GM21717 (cell line): ENCODE measurements around the gene CHCHD6.
A peak's percentile ranks its signal among the peaks of the same experiment; 100 is the strongest.

ENCODE experiments used
- ATAC-seq: cut with Tn5 transposase; IDR thresholded peaks from one replicate; pipeline ENCODE4 v1.9.1; 2021; ENCODE audit warnings: mild to moderate bottlenecking, moderate library complexity; ENCODE audit not compliant: unreplicated experiment

Gene CHCHD6

DNA sequence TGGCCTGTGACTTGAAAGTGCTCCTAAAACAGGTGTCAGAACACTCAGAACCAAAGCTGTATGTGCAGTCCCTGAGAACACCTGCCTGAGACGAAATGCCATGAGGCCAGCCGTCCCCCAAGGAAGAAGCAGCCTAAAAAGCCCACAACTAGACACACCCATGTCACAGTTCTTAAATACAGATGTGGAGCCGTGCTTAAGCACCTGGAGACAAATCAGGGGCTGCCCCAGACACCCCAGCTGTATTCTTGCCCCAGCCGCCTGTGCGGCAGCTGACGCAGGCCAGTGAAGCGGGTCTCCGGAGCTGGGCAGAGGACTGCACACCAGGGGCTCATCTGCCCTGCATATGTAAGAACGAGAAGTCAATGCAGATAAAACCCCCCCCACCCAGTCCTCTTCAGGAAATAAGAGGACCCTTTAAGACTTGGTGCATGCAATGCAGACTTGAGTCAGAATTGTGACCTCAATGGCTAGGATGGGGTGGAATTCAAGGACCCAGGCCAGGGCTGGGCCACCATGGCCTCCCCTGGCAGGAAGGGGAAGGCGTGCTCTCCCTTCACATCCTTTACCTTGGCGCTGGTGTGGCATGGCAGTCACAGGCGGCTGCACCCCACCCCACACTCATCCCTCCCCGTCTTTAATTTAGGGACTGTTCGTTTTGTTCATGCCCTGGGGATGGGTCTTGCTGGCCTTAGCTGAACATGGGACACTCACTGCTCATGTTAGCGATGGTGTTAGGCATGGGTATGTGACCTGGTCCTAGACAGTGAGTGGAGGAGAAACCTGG, 251.2 kb downstream of the CHCHD6 start:
- peak; percentile 66 for ATAC-seq

DNA sequence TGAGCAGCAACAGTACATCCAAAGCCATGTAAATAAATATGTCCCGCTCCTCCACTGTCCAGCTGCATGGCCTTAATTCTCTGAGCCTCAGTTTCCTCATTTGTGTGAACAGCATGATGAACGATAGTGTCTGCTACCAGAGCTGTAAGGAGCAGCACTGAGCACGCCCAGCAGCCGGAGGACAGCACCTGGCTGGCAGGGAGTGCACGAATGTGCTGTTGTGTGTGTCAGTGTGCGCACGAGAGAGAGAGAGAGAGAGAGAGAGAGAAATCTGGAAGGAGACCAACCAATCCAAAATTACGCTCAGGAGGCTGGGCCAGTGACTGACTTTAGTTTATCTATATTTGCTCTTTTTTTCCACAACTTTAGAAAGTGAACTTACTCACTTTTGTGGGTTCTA, 252.3 kb downstream of the CHCHD6 start:
- no peak for ATAC-seq

DNA sequence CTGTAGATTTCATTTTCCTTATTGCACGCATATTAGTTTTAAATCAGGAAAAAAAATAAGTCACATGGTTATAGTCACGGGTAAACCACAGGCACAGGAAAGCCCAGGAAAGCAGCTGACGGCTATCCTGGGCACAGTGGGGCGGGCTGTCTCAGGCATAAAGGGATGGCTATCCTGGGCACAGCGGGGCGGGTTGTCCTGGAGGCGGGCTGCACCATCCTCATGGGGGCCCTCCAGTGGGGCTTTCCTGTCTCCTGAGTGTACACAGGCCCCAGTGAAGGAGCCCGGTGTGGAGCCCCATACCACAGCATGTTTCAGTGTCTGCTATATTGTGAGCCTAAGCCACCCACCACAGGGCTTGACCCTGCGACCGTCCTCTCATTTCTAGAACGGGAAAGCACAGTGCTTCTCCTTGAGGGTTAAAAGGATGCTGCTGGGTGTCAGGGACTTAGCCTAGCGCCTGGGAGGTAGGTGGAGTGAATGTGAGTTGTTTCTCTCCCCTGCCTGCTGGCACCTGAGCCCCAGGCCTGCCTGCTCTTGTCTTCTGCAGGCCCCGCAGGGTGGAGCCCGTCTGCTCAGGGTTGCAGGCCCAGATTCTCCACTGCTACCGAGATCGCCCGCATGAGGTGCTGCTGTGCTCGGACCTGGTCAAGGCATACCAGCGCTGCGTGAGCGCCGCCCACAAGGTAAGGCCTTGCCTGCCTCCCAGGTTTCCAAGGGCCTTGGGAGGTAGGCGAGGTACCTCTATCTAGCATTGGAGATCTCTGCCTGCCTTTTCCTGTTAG, 253.0 kb downstream of the CHCHD6 start:
- ATAC-seq = no peak

DNA sequence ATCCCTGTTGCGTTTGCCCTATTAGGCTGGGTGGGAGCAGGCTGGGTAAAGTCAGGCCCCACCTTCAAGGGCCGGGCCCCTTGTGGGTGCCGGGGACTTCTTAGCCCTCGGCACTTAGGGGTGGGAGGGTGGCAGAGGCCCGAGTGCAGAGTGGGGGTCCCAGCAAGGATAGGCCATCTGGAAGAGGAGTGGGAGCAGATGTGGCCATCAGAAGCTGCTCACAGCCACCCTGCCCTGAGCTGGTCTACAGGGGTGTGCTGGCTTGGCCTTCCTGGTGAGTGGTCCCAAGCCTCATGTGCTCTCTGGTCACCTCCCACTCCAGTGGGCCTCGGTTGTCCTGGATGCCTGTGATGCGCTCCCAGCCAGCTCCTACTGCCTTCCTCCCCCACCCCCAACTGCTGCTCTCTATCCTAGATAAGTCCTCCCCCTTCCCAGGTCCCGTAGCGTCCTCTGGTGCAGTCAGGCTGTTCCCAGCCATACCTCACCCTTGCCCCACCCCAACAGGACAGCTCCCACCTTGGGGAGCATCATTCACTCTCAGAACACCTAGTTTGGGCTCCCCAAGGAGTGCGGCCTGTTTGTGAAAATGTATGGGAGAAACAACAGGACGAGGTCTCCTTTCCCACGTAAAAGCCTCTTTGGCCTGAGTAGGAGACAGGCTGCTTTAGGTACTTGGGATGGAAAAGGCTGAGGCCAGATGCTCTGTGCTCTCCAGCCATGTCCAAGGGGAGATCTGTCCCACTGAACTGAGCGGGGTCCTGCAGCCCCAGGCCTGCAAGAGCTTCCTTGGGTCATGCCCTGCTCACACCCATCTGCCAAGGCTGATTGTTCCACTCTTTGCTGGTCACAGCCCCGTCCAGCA, 254.0 kb downstream of the CHCHD6 start:
- no peak for ATAC-seq

DNA sequence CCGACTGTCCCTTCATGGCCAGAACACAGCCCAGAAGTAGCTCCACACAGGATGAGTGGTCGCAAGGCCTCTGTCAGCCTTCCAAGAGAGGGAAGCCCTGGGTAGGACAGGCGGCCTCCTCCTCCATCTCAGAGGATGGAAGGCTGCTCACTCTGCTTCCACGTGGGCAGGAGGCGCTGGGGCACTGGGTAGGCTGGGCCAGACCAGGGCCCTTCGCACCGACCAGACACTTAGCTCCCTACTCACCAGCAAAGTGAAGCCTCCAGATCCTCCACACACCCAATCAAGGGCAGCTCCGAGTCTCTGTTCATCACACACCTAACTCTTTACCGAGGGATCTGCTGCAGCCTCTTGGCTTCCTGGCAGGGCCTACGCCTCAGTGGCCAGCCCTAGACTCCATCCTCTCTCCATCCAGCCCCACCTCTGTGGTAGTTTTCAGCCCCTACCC, 254.6 kb downstream of the CHCHD6 start:
- ATAC-seq = no peak

DNA sequence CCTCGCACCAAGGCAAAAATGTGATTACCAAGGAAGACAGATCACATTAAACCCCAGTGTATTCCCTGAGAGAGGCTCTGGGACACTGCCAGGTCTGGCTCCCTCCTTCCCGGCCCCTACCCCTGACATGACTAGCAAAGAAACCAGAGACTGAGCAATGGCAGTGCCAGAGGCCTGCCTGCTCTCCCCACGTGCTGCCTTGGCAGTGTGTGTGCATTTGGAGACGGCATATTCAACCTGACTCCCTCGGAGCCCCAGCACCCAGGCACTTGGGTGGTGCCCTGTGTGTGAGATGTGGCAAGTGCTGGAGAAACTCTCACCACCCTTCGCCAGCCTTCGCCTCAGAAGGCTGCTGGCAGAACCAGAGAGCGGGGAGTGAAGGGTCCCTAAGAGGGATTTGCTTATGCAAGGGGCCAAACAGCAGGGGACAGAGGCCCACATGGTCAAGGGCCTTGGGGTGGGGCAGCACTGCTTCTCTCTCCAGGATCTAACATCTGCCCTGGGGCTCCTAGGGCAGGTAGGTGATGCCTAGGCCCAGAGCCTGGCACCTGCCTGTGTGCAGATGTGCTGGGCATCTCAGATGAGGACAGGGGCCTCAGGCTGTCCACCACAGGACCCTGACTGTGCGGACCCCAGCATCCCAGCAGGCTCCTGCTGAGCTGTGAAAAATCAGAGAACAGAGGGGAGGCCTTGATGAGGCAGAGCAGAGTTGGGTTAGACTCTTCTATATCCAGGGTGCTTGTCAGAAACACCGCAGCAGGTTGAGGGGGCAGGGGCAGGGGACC, 255.3 kb downstream of the CHCHD6 start:
- no peak for ATAC-seq

DNA sequence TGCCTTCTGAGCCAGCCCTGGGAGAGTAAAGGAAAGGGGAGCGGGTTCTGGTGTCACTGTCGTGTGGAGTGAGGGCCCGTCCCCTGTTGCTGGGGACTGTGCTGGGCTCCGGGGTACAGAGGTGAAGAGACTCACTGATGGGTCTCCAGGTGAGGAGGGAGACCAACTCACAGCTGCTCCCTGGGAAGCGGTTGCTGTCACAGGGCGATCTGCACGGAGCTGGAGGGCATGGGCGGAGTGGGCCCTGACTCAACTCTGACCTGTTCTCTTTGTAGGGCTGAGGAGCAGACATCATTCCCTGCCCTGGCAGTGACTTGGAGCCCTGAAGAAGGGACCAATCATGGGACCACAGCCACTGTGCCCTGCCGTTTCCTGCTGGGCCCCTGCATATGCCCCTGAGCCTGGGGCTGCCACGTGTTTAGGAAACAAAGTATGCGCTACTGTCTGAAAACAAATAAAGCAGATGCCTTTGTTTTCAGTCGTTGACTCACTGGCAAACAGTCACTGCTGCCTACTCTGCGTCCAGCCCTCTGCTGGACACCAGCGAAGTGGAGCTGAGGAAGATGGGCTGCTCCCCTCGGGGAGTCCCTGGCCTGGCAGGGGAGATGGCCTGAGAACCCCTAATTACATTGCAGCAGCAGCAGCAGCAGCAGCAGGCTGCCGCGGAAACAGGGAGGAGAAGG, 256.0 kb downstream of the CHCHD6 start:
- ATAC-seq = no peak

DNA sequence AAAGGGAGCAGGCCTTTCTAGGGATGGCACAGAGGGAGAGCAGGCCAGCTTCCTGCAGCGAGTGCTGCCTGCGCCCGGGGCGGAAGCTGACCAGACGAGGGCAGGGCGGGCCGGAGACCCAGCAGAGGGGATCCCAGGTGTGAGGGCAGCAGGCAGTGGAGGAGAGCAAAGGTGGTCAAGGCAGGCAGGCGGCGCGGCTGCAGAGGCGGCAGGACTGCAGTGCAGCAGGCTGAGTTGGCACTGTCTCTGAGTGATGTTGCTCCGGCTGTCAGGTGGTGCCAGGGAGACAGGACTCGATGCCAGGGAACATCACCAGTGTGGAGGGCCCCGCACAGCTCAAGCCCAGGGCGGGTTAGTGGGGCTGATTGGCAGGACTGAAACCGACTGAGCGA, 256.6 kb downstream of the CHCHD6 start:
- ATAC-seq = no peak

DNA sequence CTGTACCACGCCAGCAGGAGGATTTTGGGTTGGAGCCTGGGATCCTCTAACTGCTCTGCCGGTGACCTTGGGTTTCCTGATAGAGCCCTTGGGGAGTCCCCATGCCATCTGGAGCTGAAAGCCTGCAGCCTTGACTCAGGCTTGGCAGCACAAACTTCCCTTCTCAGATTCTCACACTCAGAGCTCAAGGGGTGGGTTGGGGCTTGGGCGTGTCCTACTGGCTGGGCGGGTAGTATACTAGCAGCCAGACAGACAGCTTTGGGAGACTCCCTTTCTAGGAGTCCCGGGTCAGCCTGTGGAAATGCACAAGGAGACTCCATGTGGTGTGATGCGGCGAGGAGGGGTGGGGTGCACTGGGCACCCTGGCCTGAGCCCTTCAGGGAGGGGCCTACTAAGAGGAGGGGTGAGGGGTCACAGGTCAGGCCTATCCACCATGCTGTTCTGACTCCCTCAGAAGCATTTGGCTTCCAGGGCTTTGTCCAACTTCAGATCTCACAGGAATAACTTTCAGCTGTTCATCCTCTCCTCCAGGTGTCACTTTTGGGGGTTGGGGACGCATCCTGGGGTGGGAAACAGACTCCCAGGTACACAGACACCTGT, 257.3 kb downstream of the CHCHD6 start:
- peak; percentile 64 for ATAC-seq

DNA sequence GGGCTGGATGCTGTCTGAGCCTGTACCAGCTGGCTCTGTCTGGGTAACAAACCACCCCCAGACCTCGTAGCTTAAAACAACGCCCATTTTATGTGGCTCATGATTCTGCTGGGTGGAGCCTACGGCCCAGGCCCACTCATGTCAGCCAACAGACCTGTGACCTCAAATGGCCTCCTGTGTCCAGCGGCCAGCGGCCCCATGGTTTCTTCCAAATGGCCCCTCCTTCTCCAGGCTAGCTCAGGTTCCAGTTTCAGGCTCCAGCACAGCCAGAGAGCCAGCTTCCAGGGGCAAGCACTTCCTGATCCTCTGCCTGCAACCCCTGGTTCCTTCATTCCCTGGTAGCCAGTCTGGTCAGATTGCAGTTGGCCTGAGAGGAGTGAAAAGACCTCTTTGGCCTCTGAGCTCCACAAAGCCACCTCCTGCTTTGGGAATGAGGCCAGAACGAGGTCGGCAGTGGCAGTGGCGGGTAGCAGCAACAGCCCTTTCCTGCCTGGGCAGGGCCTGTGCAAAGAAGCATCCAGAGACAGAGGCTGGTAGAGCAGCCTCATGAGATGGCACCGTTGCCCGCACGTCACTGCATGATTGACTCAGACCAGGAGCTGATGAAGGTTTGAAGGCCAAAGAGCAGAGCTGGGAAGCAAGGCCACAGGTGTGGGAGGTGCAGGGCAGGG, 257.9 kb downstream of the CHCHD6 start:
- ATAC-seq = no peak

DNA sequence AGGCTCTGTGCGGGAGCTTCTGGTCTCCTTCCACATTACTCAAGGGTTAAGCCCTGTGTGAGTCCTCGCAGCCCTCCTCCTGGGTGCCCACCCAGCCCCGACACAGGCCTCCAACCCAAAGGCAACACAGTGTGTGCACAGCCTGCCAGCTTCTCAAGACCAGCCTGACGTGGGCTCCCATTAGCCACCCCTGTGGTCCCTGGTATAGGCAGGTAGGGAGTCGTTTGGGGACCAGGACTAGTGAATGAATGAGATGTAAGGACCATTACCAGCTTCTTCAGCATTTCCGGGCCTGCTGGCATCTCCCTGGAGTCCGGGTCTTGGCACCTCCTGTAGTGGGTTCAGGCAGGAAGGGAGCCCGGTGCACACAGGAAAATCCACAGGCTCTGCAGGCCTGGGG, 258.7 kb downstream of the CHCHD6 start:
- no peak for ATAC-seq

DNA sequence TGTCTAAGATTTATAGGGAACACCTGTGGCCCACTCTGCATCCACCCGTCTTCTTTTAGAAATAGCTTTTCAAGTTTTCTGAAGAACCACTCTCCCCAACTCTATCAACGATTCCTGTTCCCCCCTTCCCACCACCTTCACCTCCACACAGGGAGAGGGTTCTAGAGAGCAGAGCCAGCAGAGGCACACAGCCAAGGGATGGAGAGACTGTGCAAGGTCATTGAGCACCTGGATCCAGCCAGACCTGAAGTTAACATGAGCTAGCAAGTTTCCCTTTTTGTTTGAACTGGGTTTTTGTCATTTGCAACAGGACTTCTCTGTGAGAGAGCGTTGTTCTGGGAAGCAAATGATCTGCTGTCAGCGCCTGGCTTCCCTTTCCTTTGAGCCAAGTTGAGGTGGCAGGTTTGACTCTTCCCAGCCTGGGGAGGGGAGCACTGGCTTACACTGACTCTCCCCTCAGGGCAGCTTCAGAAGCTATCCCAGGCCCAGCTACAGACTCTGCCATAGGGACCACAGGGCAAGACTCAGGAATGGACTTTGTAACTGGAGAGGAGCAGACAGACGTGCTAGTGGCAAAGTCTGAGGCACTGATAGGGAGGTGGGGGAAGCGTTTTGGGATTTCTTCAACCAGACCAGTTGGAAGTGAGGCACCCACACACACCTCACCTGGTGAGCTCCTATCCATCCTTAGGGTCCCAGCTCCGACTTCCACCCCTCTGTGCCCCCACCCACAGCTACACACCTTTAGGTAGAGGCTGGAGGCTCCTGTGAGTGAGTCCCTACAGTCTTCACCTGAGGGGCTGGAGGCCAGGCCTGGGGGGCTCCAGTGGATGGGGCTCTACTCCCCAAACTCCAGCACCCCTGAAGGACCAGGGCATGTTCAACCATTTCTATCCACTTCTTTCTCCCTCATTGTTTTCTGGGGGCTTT, 259.5 kb downstream of the CHCHD6 start:
- ATAC-seq = no peak

DNA sequence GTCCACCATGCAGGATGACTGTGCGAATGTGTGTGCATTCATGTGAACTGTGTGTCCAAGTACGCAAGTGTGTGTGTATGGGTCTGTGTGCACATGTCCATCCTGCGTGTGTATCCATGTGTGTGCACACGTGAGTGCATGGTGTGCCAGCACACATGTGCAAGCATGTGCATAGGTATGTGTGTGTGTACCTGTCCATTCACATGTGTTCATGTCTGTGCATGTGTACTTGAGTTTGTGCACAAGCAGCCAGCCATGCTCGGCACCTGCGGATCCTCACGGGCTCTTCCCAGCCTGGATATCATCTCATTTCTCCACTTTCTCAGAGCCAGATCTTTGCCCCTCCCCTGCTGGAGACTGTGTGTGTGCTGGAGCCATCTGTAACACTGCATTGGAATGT, 260.2 kb downstream of the CHCHD6 start:
- ATAC-seq = no peak

DNA sequence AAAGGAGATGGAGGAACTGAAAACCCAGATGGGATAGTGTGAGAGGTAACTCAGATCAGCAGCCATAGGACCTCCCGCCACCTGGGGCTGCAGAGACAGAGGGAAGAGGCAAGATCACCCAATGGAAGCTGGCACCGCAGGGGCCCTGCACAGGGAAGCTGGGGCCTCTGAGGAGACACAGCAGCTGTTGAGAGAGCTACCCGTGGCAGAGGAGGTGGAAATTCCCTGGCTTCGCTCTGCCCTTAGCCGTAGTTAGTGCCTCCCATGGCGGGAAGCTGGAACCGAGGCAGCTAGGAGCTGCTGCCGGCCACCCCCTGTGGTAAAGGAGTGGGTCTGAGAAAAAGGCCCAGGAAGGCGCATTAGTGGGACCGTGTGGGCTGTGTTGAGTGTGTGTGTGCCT, 260.9 kb downstream of the CHCHD6 start:
- ATAC-seq = no peak

DNA sequence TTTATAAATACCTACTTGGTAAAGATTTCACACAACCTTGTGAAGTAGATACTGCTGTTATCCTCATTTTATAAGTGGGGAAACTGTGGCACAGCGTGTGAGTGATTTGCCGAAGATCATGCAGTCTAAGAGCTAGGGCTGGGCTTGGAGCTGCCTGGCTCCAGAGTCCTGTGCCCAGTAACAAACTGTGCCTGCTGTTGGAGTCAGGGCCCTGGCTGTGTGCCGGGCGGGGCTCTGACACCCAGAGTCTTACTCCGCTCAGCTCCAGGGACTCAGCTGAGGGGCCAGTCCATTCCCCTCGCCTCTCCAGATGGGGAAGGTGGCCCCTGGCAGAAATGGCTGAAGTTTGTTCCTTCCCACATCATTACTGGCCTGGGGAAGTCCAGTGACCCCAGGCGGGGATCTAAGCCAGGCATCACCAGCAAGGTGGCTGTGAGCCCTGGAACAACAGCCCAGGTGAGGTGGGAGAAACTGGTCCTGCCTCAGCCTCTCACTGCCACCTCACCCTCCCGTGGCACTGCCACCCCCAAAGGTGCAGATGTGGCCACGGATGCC, 261.6 kb downstream of the CHCHD6 start:
- no peak for ATAC-seq

DNA sequence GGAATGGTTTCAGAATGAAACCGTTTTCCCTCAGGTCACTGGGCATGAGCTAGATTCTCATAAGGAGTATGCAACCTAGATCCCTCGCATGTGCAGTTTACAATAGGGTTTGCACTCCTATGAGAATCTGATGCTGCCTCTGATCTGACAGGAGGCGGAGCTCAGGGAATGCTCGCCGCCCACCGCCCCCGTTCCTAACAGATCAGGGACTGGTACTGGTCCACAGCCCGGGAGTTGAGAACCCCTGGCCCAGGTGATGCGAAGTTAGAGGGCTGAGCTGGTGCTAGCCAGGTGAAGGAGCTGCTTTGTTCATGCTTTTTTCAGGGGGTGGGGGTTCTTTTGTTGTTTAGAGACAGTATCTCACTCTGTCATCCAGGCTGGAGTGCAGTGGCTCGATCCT, 263.3 kb downstream of the CHCHD6 start:
- no peak for ATAC-seq
